Measurements from ENCODE around the gene WDTC1.
"Not testable (repeated sequence)": the region's sequence is repeated elsewhere in the genome, so short reads cannot be mapped to it uniquely, and the experiment has no call there.

The WDTC1 gene

GRCh38 chr1:27253596-27253995 is 19.2 kb downstream of the WDTC1 start:
- no peak for DNase-seq

GRCh38 chr1:27255136-27255535 is 20.7 kb downstream of the WDTC1 start:
- no peak for DNase-seq

DNA sequence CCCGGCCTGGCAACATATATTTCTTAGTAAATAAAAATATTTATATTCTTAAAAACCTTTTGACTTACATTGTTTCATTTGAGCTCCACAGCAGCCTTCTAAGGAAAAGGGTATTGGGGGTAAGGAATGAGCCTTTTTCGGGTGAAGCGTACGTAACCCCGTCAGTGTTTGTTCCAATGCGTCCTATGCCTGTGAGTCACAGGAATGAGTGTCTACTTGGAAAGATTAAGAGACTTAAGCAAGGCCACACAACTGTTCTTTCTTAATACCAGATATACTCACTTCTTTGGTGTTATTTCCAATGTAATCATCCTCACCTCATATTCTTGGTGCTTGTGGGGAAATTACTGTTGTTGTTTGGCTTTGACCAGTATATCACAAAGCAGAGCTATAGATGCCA is 22.7 kb downstream of the WDTC1 start:
- DNase-seq, result no peak

- DNase-seq, result no peak
Observed at GRCh38 chr1:27258598-27258997, 24.2 kb downstream of the WDTC1 start.

GRCh38 chr1:27267153-27267552 is 32.7 kb downstream of the WDTC1 start:
- DNase-seq, result no peak

DNA sequence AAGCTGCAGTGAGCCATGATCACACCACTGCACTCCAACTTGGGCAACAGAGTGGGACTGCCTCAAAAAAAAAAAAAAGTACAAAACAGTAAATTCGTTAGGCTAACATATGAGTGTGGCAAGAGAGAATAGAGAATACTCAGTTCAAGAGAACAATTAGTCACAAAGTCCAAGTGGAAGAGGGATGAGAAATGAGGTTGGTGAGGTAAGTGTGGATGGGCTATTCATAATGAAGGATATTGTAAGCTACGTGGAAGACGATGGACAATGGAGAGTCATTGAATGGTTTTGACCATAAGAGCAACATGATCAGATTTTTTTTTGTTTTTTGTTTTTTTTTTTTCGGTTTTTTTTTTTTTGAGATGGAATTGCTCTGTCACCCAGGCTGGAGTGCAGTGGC is 34.8 kb downstream of the WDTC1 start:
- DNase-seq, result no peak

GRCh38 chr1:27274204-27274603 is 39.8 kb downstream of the WDTC1 start:
- DNase-seq, result no peak

DNA sequence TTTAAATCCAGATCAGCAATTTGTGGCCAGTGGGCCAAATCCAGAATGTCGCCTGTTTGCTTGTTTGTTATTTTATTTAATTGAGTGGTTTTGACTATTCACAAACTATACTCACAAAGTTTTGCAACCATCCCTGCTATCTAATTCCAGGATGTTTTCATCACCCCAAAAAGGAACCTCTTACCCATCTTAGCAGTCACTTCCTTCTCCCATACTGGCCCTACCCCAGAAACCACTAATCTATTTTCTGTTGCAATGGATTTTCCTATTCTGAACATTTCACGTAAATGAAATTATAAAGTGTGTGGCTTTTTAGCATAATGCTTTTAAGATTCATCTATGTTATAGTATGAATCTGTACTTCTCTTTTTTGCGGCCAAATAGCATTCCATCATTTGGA is 41.3 kb downstream of the WDTC1 start:
- no peak for DNase-seq

DNA sequence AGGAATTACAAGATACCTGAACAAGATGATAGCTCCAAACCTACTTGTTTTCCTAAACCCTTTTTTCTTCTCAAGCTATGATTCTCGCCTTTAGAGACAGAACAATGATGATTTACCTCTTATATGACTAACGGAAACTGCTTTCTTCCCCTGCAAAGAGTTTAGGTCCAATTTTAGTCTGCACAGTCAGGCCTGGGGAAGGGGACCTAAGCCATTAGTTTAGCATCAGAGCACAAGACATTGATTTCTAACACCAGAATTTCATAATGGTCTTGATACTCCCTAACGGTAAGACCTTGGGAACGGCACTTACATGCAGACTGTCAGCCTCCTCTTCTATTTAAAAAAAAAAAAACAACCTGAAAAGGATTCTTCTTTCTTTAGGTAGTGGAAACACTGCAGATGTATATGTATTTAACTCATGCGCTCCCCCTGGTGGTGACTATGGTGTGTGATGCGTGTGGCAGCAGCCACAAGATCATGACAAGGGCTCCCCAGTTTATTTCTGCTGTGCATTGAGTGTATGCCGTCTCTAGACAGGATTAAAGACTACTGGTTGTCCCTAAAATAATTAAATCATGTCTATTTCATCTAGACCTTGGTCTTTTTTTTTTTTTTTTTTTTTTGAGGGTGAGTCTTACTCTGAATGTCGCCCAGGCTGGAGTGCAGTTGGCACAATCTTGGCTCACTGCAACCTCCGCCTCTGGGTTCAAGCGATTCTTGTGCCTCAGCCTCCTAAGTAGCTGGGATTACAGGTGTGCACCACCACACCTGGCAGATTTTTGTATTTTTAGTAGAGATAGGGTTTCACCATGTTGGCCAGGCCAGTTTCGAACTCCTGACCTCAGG is 50.2 kb downstream of the WDTC1 start:
- no peak for DNase-seq

GRCh38 chr1:27285274-27285660 is 50.8 kb downstream of the WDTC1 start:
- DNase-seq, result no peak

- DNase-seq, result not testable (repeated sequence)
Observed at GRCh38 chr1:27285821-27286220, 51.4 kb downstream of the WDTC1 start.

DNA sequence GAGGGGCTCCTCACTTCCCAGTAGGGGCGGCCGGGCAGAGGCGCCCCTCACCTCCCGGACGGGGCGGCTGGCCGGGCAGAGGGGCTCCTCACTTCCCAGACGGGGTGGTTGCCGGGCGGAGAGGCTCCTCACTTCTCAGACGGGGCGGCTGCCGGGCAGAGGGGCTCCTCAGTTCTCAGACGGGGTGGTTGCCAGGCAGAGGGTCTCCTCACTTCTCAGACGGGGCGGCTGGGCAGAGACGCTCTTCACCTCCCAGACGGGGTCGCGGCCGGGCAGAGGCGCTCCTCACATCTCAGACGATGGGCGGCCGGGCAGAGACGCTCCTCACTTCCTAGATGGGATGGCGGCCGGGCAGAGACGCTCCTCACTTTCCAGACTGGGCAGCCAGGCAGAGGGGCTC is 54.7 kb downstream of the WDTC1 start:
- DNase-seq, result not testable (repeated sequence)

- DNase-seq, result no peak
Observed at GRCh38 chr1:27290581-27290980, 56.1 kb downstream of the WDTC1 start.

GRCh38 chr1:27292106-27292505 is 57.7 kb downstream of the WDTC1 start:
- no peak for DNase-seq

GRCh38 chr1:27293915-27294314 is 59.5 kb downstream of the WDTC1 start:
- no peak for DNase-seq

DNA sequence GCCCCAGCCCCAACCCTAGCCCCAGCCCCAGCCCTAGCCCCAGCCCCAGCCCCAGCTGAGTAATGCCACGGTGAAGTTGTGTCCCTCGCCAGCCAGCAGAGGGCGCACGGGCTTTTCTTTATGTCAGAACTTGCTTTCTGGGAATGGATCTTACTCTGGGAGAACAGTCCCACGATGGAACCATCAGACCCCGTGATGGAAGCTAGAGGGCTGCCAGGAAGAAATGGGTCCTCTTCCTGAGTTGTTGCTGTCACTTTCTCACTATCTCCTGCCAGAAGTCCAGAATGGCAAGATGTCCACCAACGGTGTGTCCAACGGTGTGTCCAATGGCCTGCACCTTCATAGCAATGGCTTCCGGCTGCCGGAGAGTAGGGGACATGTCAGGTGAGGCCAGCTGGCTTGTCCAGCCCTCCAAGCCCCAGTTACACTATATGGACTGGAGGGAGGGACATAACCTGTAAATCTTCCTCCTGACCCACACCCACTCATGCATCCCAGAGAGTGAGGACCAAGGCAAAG is 62.4 kb downstream of the WDTC1 start:
- DNase-seq, result peak; percentile 19

DNA sequence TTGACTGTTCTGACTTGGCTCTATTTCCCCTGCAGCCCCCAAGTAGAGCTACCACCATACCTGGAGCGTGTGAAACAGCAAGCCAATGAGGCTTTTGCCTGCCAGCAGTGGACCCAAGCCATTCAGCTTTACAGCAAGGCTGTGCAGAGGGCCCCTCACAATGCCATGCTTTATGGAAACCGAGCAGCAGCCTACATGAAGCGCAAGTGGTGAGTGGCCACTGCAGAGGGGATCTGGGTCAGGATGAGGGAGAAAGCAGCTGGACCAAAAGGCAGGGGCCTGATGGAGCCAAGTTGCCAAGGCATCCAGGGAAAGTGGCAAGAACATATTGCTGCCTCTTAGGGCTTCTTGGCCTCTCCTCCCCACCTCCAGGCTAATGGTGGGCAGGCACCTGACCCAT is 63.5 kb downstream of the WDTC1 start:
- no peak for DNase-seq

- DNase-seq, result no peak
Observed at GRCh38 chr1:27298632-27299384, 64.4 kb downstream of the WDTC1 start.

GRCh38 chr1:27299385-27300271 is 65.2 kb downstream of the WDTC1 start:
- DNase-seq, result no peak

GRCh38 chr1:27300341-27301051 is 66.1 kb downstream of the WDTC1 start:
- DNase-seq, result peak; percentile 26

DNA sequence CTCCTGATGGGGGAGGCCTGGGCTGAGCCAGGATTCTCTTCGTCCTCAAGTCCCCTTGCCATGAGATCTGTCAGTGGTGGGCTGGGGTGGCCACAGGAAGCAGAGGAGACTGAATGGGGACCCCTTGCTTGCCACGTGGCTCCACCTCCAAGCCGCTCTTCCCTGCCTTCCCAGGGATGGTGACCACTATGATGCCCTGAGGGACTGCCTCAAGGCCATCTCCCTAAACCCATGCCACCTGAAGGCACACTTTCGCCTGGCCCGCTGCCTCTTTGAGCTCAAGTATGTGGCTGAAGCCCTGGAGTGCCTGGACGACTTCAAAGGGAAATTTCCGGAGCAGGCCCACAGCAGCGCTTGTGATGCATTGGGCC is 66.6 kb downstream of the WDTC1 start:
- no peak for DNase-seq

DNA sequence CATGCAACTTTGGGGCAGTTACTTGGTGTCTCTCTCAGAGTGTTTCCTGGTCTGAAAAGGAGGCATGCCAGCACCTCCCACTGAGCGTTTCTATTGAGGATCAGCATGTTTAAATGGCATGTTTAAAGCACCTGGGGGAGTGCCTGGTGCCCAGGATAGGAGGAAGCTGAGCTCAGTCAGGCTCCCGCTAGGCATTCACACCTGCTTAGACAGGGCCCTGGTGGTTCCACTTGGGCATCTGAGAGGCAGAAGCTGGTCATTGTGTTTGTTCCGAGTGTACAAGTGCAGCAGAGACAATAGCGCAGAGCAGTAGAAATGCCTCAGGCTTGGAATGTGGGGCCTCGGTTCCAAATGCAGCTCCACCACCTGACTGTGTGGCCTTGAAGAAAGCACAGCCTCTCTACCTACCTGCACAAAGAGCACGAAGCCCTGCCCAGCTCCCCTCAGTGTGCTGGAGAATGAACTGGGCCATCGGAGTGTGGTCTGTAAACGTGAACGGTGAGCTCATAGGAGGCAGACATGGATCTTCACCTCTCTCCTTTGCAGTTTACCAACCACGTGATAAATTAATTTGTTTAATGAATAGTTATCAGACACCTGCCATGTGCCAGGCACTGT is 67.3 kb downstream of the WDTC1 start:
- DNase-seq, result no peak

Measured in activated gamma-delta T cell (primary cell).